ENCODE measurements around the gene LONP1.

LONP1 gene

DNA sequence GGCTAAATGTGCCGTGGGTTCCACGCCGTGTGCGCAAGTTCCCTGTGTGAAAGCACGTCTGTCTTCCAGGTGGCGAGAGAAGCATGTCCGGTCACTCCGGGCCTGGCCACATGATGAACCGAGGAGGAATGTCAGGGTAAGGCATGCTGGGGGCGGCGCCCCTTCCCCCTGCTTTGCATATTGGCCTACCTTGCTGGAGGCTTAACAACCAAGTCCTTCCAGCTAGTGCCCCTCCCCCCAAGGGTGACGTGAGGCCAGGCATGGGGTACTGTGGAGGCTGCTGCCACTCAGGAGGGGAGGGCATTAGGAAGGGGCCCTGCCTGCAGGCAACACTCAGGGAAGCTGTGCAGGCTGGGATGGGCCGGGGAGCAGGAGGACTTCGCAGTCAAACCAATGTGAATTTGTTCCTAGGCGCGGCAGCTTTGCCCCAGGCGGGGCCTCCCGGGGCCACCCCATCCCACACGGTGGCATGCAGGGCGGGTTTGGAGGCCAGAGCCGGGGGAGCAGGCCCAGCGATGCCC lies 52.1 kb downstream of the LONP1 start:
- CTCF ChIA-PET, result interaction anchor here (0.6 kb wide), 1 partner anchor 53 kb away, joined by 3 read pairs; no protein-coding TSS in a partner anchor
- peaks cover 31 to 78% of the 10 kb centered on the region in 2 experiments for H3K36me3 ChIP-seq (ENCODE audit: control insufficient read depth in 2 of 2, insufficient read depth in 1 of 2, low read length in 2 of 2)
- POLR2A ChIA-PET, result interaction anchor here (1.0 kb wide), 1 partner anchor 45 kb away, joined by 7 read pairs; the partner anchor contains the start of genes SAFB and SAFB2
- H3K4me3 ChIP-seq (ENCODE audit: low read depth, low read length), result no peak overlapping the region
- TF ChIP-seq ZNF514 (tag by site-specific recombination; IDR thresholded peaks at IDR 0.05) (no peak), ZIC2 (tag by site-specific recombination; IDR thresholded peaks at IDR 0.05) (peak; percentile 66)
- TF ChIP-seq, protein P1, sequence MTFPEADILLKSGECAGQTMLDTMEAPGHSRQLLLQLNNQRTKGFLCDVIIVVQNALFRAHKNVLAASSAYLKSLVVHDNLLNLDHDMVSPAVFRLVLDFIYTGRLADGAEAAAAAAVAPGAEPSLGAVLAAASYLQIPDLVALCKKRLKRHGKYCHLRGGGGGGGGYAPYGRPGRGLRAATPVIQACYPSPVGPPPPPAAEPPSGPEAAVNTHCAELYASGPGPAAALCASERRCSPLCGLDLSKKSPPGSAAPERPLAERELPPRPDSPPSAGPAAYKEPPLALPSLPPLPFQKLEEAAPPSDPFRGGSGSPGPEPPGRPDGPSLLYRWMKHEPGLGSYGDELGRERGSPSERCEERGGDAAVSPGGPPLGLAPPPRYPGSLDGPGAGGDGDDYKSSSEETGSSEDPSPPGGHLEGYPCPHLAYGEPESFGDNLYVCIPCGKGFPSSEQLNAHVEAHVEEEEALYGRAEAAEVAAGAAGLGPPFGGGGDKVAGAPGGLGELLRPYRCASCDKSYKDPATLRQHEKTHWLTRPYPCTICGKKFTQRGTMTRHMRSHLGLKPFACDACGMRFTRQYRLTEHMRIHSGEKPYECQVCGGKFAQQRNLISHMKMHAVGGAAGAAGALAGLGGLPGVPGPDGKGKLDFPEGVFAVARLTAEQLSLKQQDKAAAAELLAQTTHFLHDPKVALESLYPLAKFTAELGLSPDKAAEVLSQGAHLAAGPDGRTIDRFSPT (tag by site-specific recombination; IDR thresholded peaks at IDR 0.05), result 0 out of 2 replicates have a peak, but pooled peaks have one; percentile 20
- no peaks in the 10 kb centered on the region for H3K9me3 ChIP-seq (ENCODE audit: control insufficient read depth, insufficient read depth, low read depth, low read length)
- H3K27ac ChIP-seq (ENCODE audit: extremely low read depth, low read depth, low read length), result 0 out of 2 replicates have a peak overlapping the region, but pooled peaks have one; percentile 36
- no peaks in the 10 kb centered on the region for H3K4me1 ChIP-seq (ENCODE audit: control insufficient read depth, insufficient read depth, low read length)

DNA sequence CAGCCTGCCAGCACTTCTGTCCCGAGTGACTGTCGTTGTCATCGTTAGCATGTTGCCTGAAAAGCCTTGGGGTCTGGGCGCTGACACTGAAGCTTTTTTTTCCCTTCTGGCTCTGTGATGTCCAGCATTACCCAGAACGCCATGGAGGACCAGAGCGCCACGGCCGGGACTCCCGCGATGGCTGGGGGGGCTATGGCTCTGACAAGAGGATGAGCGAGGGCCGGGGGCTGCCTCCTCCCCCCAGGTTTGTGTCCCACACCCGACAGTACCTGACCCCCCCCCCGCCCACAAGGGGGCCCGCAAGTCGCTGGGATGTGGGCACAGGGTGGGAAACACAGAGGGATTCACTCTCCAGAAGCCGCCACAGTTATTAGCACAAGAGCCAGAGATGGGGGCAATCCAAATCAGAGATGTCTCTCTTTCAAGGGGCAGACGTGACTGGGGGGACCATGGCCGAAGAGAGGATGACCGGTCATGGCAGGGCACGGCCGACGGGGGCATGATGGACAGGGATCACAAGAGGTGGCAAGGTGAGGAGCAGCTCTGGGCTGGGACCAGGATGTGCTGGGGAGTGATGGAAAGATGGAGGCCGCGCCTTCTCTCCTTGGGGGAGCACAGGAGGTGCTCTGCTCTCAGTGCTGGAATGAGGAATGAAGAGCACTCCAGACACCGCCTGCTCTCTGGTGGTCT lies 52.9 kb downstream of the LONP1 start:
- POLR2A ChIA-PET, result interaction anchor here (1.0 kb wide), 2 partner anchors 23 to 44 kb away, joined by 5 to 7 read pairs; partner anchors contain the start of genes RPL36, SAFB and SAFB2
- Histone ChIP-seq H3K36me3 (ENCODE audit: control insufficient read depth in 2 of 2, insufficient read depth in 1 of 2, low read length in 2 of 2) (peaks cover 39 to 84% of the 10 kb centered on the region in 2 experiments), H3K4me3 (ENCODE audit: low read depth, low read length) (no peak overlapping the region), H3K27ac (ENCODE audit: extremely low read depth, low read depth, low read length) (no peak overlapping the region), H3K9me3 (ENCODE audit: control insufficient read depth, insufficient read depth, low read depth, low read length) (no peaks in the 10 kb centered on the region), H3K4me1 (ENCODE audit: control insufficient read depth, insufficient read depth, low read length) (no peaks in the 10 kb centered on the region)
- CTCF ChIA-PET, result interaction anchor here (0.6 kb wide), 1 partner anchor 94 kb away, joined by 5 read pairs; no protein-coding TSS in a partner anchor
- TF ChIP-seq ZNF114 (tag by site-specific recombination; IDR thresholded peaks at IDR 0.05), result no peak
- TF ChIP-seq ZSCAN23 (tag by site-specific recombination; IDR thresholded peaks at IDR 0.05), result no peak
- TF ChIP-seq ZNF560 (tag by site-specific recombination; IDR thresholded peaks at IDR 0.05; ENCODE audit: borderline replicate concordance), result no peak
- no peak for TF ChIP-seq BCL11A (tag by site-specific recombination; IDR thresholded peaks at IDR 0.05; ENCODE audit: low read depth)
- TF ChIP-seq, protein P2, sequence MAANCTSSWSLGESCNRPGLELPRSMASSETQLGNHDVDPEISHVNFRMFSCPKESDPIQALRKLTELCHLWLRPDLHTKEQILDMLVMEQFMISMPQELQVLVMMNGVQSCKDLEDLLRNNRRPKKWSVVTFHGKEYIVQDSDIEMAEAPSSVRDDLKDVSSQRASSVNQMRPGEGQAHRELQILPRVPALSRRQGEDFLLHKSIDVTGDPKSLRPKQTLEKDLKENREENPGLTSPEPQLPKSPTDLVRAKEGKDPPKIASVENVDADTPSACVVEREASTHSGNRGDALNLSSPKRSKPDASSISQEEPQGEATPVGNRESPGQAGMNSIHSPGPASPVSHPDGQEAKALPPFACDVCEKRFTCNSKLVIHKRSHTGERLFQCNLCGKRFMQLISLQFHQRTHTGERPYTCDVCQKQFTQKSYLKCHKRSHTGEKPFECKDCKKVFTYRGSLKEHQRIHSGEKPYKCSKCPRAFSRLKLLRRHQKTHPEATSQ (tag by site-specific recombination; IDR thresholded peaks at IDR 0.05), result no peak
- TF ChIP-seq, protein P3, sequence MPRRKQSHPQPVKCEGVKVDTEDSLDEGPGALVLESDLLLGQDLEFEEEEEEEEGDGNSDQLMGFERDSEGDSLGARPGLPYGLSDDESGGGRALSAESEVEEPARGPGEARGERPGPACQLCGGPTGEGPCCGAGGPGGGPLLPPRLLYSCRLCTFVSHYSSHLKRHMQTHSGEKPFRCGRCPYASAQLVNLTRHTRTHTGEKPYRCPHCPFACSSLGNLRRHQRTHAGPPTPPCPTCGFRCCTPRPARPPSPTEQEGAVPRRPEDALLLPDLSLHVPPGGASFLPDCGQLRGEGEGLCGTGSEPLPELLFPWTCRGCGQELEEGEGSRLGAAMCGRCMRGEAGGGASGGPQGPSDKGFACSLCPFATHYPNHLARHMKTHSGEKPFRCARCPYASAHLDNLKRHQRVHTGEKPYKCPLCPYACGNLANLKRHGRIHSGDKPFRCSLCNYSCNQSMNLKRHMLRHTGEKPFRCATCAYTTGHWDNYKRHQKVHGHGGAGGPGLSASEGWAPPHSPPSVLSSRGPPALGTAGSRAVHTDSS (tag by site-specific recombination; IDR thresholded peaks at IDR 0.05), result no peak
- TF ChIP-seq, protein P4, sequence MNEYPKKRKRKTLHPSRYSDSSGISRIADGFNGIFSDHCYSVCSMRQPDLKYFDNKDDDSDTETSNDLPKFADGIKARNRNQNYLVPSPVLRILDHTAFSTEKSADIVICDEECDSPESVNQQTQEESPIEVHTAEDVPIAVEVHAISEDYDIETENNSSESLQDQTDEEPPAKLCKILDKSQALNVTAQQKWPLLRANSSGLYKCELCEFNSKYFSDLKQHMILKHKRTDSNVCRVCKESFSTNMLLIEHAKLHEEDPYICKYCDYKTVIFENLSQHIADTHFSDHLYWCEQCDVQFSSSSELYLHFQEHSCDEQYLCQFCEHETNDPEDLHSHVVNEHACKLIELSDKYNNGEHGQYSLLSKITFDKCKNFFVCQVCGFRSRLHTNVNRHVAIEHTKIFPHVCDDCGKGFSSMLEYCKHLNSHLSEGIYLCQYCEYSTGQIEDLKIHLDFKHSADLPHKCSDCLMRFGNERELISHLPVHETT (tag by site-specific recombination; IDR thresholded peaks at IDR 0.05), result no peak
- TF ChIP-seq, protein P5, sequence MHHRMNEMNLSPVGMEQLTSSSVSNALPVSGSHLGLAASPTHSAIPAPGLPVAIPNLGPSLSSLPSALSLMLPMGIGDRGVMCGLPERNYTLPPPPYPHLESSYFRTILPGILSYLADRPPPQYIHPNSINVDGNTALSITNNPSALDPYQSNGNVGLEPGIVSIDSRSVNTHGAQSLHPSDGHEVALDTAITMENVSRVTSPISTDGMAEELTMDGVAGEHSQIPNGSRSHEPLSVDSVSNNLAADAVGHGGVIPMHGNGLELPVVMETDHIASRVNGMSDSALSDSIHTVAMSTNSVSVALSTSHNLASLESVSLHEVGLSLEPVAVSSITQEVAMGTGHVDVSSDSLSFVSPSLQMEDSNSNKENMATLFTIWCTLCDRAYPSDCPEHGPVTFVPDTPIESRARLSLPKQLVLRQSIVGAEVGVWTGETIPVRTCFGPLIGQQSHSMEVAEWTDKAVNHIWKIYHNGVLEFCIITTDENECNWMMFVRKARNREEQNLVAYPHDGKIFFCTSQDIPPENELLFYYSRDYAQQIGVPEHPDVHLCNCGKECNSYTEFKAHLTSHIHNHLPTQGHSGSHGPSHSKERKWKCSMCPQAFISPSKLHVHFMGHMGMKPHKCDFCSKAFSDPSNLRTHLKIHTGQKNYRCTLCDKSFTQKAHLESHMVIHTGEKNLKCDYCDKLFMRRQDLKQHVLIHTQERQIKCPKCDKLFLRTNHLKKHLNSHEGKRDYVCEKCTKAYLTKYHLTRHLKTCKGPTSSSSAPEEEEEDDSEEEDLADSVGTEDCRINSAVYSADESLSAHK (tag by site-specific recombination; IDR thresholded peaks at IDR 0.05), result no peak
- no peak for TF ChIP-seq YY1 (tag by site-specific recombination; IDR thresholded peaks at IDR 0.05)
- no peak for TF ChIP-seq ZFP37 (tag by site-specific recombination; IDR thresholded peaks at IDR 0.05)
- TF ChIP-seq, protein P6, sequence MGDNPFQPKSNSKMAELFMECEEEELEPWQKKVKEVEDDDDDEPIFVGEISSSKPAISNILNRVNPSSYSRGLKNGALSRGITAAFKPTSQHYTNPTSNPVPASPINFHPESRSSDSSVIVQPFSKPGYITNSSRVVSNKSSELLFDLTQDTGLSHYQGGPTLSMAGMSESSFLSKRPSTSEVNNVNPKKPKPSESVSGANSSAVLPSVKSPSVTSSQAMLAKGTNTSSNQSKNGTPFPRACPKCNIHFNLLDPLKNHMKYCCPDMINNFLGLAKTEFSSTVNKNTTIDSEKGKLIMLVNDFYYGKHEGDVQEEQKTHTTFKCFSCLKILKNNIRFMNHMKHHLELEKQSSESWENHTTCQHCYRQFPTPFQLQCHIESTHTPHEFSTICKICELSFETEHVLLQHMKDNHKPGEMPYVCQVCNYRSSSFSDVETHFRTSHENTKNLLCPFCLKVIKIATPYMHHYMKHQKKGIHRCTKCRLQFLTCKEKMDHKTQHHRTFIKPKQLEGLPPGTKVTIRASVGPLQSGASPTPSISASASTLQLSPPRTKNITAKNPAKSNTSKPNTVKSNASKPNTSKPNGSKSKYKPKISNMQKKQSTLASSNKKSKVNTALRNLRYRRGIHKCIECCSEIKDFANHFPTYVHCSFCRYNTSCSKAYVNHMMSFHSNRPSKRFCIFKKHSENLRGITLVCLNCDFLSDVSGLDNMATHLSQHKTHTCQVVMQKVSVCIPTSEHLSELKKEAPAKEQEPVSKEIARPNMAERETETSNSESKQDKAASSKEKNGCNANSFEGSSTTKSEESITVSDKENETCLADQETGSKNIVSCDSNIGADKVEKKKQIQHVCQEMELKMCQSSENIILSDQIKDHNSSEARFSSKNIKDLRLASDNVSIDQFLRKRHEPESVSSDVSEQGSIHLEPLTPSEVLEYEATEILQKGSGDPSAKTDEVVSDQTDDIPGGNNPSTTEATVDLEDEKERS (tag by site-specific recombination; IDR thresholded peaks at IDR 0.05), result no peak
- TF ChIP-seq, protein P7, sequence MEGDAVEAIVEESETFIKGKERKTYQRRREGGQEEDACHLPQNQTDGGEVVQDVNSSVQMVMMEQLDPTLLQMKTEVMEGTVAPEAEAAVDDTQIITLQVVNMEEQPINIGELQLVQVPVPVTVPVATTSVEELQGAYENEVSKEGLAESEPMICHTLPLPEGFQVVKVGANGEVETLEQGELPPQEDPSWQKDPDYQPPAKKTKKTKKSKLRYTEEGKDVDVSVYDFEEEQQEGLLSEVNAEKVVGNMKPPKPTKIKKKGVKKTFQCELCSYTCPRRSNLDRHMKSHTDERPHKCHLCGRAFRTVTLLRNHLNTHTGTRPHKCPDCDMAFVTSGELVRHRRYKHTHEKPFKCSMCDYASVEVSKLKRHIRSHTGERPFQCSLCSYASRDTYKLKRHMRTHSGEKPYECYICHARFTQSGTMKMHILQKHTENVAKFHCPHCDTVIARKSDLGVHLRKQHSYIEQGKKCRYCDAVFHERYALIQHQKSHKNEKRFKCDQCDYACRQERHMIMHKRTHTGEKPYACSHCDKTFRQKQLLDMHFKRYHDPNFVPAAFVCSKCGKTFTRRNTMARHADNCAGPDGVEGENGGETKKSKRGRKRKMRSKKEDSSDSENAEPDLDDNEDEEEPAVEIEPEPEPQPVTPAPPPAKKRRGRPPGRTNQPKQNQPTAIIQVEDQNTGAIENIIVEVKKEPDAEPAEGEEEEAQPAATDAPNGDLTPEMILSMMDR (tag by site-specific recombination; IDR thresholded peaks at IDR 0.05), result no peak
- no peak for TF ChIP-seq ZNF473 (tag by site-specific recombination; IDR thresholded peaks at IDR 0.05)
- no peak for TF ChIP-seq ZNF658 (tag by site-specific recombination; IDR thresholded peaks at IDR 0.05)
